ENCODE measurements around the gene ARHGAP32.
"Not testable (repeated sequence)": the region's sequence is repeated elsewhere in the genome, so short reads cannot be mapped to it uniquely, and the experiment has no call there.

ARHGAP32 gene

DNA sequence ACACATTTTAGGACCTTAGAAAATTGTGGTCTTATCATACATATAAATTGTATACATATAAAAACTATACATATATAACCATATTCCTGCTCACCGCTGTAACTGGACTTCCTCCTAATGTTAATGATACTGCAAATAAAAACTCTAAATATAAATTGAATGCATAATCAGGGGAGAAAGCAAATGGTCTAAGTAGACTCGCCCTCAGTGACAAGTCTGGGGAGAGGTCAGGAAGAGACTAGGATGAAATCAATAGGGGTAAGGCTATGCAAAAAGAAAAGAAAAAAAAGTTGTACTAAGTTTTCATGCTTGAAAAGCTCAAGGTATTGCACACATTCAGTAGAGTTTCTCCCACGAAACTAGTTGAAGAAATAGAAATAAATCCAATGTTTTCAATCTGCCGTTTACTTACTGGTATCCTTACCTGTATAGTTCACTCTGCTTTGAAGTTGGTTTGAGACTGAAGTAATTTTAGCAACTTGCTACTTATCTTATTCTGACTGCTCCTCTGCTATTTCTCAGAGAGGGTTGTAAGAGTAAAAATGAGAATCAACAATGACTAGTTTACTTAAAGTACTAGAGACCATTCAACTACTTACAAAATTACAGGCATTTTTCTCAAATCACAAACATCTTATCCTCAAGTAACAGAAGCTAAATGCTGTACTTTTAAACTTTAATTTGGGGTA is 12.2 kb upstream of the ARHGAP32 start:
- in situ Hi-C loops (cut with MboI; ENCODE audit: low sequenced_read_pairs): no loop called here

DNA sequence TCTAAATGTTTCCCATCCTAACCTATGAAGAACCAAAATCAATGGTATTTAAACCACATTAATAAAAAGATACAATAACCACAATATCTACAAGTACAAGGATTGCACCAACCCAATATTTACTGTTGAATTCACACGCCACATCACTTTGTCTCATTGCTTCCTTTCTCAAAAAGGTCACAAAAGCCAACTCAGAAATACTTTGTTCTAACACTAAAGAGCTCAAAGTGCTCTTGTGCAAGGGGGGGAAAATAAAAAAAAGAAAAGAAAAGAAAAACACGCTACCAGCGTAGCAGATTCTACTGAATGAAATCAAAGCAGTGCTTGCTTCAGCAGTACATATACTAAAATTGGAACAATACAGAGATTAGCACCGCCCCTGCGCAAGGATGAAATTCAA is 10.5 kb upstream of the ARHGAP32 start:
- in situ Hi-C loops (cut with MboI; ENCODE audit: low sequenced_read_pairs): no loop called here

DNA sequence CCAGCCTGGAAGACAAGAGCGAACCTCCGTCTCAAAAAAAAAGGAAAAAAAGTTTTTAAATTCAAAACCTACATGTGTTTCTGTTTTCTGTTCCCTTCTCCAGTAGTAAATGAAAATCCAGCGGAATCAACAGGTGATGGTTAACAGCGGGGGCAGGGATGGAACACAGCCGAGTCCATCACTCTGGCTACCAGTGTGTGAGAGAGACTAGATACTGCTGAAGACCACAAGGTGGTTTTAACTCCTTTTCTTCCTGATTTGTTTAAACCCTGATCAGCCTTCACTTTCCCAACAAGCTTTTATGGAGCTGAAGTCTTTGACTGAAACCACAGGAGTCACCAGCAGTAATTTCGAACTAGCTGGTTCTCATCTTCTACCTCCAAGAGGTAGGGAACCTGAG is 3.6 kb upstream of the ARHGAP32 start:
- in situ Hi-C loops (cut with MboI; ENCODE audit: low sequenced_read_pairs): no loop called here

DNA sequence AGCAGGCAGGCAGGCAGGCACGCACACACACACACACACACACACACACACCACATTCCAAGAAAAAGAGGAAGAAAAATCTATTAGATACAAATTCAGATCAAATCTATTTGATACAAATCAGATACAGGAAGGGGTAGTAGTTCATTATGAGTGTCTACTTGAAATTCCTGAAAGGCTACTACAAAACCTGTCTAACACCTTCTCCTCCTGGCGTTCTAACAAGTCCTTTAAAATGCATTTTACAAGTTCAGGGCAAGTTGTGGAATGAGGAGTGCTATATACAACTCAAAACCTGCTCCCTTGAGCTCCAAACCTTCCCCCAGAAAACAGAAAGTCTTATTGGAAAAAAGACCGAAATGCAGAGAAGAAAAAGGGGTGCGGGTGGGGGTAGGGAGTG is 476 bp downstream of the ARHGAP32 start:
- in situ Hi-C loops (cut with MboI; ENCODE audit: low sequenced_read_pairs): no loop called here

DNA sequence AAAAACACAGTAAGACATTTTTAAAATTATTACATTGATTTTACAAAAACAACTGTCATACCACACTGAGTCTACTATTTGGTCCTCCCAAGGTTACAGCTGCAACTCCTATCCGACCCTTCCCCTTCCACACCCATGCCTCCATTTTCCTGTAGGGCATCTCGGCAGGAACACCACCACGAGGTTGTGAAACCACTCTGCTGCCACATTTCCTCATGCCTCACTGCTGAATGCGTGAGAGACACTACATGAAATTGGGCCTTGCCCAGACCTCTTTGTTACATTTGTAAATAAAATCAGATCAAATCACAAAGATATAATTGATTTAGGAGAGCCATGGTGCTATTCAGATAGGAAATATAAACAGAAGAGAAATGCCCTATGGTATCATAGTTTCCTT is 2.0 kb downstream of the ARHGAP32 start:
- in situ Hi-C loops (cut with MboI; ENCODE audit: low sequenced_read_pairs): no loop called here

DNA sequence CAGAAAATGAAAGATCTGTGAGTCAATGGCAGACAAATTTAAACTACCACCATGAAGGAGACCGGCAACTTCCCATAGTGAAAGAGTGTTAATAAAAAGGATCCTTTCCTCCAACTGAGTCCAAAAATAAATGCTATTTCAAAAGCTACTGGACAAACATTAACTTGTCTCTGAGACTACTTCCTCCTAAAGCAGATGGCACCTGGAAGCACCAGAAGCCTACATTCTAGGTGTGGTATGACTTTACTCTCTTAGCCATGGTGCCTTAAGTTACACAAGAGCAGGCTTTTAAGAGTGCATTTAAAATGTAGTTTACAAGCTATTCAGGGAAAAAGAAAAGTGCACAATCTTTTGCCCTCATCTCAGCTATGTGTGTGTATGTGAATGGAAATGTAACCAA is 2.5 kb downstream of the ARHGAP32 start:
- in situ Hi-C loops (cut with MboI; ENCODE audit: low sequenced_read_pairs): no loop called here

DNA sequence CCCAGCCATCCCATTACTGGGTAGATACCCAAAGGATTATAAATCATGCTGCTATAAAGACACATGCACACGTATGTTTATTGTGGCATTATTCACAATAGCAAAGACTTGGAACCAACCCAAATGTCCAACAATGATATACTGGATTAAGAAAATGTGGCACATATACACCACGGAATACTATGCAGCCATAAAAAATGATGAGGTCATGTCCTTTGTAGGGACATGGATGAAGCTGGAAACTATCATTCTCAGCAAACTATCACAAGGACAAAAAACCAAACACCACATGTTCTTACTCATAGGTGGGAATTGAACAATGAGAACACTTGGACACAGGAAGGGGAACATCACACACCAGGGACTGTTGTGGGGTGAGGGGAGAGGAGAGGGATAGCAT is 7.0 kb downstream of the ARHGAP32 start:
- in situ Hi-C loops (cut with MboI; ENCODE audit: low sequenced_read_pairs): not testable (repeated sequence)

DNA sequence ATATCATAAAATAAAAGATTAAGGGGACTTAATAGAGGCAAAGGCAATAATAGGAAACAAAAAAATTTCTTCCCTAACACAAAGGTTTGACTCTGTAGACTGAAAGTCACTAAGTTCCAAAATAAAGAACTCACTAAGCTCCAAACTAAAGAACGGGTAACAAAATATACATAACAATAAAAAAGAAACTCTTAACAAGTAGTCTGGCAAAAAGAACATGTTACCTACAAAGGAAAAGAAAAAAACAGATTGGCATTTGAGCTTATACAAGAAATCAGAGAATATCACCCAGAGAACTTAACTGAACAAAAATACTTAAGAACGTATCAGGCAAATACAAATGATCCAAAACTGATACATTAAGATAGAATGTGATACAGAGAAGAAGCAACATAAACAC is 7.5 kb downstream of the ARHGAP32 start:
- in situ Hi-C loops (cut with MboI; ENCODE audit: low sequenced_read_pairs): no loop called here

DNA sequence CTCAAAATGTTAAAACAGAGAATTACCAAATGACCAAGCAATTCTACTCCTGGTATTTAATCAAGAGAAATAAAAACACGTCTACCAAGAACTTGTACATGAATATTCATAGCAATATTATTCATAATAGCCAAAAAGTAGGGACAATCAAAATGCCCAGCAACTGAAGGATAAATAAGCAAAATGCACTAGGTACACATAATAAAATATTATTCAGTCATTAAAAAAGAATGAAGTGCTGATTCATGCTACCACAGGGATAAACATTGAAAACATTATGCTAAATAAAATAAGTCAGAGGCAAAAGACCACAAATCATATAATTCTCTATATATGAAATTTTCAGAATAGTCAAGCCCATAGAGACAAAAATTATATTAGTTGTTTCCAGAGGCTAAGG is 24.8 kb downstream of the ARHGAP32 start:
- in situ Hi-C loops (cut with MboI; ENCODE audit: low sequenced_read_pairs): no loop called here

DNA sequence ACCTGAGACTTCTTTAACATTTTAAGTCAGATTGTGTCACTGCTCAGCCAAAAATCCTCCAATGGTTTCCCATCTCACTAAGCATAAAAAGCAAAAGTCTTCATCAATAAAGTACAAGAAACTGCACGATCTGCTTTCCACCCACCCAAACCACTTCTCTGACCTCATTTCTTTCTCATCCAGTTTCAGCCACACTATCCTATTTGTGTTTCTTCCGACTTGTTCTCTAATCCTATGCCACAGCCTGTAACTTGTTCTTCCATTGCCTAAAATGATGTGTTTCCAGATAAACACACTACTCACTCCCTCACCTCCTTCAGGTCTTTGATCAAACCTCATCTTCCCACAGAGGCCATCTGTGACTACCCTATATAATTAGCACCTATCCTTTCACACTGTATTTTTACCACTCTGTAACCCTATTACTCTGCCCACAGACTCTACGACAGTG is 28.4 kb downstream of the ARHGAP32 start:
- in situ Hi-C loops (cut with MboI; ENCODE audit: low sequenced_read_pairs): no loop called here

DNA sequence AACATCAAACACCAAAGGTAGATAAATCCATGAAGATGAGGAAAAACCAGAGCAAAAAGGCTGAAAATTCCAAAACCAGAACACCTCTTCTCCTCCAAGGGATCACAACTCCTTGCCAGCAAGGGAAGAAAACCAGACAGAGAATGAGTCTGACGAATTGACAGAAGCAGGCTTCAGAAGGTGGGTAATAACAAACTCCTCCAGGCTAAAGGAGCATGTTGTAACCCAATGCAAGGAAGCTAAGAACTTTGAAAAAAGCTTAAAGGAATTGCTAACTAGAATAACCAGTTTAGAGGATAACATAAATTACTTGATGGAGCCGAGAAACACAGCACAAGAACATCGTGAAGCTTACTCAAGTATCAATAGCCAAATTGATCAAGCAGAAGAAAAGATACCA is 35.0 kb downstream of the ARHGAP32 start:
- in situ Hi-C loops (cut with MboI; ENCODE audit: low sequenced_read_pairs): not testable (repeated sequence)

DNA sequence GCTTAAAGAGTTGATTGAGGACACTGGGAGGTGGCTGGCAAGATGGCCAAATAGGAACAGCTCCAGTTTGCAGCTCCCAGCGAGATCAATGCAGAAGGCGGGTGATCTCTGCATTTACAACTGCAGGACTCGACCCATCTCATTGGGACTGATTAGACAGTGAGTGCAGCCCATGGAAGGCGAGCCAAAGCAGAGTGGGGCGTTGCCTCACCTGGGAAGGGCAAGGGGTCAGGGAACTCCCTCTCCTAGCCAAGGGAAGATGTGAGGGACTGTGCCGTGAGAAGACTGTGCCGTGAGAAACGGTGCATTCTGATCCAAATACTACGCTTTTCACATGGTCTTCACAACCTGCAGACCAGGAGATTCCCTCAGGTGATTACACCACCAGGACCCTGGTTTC is 36.4 kb downstream of the ARHGAP32 start:
- in situ Hi-C loops (cut with MboI; ENCODE audit: low sequenced_read_pairs): no loop called here

DNA sequence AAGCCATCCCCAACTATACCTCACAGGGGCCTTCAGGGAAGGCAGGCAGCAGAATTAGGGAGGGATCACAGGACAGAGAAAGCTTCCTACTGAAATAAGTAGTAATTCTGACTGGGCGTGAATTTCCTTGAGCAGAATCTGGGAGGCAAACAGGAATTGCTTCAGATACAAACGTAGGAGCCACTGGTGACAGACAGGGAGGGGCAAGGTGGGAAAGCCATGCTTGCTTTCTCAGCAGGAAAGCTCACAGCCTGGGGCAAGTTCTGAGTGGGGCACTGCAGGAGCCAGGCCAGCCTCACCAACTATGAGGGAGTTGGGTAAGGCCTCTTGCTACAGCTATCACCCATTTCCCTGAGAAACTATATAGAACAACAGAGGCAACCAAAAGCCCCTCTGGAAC is 43.6 kb downstream of the ARHGAP32 start:
- in situ Hi-C loops (cut with MboI; ENCODE audit: low sequenced_read_pairs): no loop called here

DNA sequence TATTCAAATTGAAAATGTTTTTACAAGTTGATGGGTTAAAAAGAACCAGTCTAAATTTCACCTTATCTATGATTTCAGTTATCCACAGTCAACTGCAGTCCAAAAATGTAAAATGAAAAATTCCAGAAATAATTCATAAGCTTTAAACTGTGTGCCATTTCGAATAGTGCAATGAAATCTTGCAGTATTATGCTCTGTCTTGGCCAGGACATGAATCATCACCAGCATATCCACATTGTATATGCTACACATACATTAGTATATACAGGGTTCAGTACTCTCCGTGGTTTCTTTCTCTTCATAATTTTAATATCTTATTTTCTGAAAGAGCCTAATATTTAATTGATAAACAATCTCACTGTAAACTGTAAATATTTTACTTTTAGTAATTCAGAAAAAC is 45.9 kb downstream of the ARHGAP32 start:
- in situ Hi-C loops (cut with MboI; ENCODE audit: low sequenced_read_pairs): no loop called here

DNA sequence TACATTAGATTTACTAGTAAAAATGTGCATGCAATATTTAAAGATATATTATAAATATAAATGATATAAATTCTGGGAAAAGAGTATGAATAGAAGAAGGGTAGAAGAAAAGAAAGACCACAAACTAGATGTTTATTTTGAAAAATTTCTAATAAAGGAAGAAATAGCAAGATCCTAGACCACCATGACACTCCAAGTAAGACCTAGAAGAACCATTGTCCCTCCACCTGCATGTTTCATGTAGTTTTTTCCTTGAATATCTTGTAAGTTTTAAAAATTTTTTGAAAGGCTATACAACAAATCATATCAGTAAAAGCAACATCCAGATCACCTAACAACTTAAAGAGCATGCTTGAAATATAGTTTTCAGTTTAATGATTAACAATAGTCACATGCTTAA is 46.8 kb downstream of the ARHGAP32 start:
- in situ Hi-C loops (cut with MboI; ENCODE audit: low sequenced_read_pairs): no loop called here

DNA sequence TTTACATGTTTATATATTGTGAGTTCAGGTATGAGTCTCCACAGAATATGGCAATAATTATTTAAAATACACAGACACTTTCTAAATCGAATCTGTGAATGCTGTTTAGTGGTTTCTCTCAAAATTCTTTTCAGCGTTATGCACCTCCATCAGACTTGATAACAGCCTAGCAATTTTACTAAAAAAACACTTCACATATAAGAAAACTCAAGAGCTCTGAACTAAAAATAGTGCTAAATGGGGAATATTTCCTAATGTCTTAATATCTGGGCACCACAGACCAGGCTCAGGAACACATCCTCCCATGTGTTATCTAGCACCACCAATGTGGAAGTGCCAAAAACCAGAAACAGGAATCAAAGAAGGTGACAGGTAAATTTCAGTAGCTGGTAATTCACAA is 47.9 kb downstream of the ARHGAP32 start:
- in situ Hi-C loops (cut with MboI; ENCODE audit: low sequenced_read_pairs): no loop called here

DNA sequence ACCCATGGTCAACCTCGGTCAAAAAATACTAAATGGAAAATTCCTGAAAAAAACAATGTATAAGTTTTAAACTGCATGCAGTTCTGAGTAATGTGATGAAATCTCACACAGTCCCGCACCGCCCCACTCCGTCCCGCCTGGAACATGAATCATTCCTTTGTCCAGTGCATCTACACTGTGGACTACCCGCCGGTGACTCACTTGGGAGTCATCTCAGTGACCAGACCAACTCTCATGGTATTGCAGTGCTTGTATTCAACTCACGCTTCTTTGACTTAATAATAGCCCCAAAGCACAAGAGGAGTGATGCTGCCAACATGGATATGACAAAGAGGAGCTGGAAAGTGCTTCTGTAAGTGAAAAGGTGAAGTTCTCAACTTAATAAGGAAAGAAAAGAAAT is 48.8 kb downstream of the ARHGAP32 start:
- in situ Hi-C loops (cut with MboI; ENCODE audit: low sequenced_read_pairs): no loop called here

DNA sequence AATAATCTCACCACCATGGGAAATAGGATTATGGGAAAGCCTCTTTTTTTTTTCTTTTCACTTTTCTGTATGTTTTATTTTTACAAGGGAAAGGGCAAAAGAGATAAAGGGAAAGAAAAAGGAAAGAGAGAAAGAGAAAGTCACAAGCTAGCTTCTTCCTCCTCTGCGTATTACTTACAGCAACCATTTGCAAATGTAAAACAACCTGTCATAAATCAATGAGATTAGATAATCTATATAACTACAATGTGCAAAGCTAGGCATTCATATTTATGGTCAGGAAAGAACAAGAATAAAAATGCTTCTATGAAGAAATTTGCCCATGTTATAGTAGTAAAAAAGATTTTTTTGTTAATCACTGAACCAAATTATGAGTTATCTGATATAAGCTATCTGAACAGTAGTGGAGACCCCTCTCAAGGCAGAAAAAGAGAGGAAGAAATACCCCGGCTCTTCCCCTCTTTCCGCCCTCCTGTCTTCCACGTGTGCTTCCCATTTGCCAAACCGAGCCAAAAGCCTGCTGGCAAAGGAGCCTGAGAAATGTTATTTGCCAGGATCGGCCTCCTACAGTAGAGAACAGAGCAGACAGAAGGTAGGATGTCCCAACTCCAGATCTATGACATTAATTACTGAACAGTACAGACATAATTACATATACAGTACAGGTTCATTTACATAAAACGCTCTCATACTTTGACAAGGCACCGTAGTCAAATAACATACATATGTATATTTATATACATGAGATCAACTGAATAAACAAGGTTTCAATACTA is 50.2 kb downstream of the ARHGAP32 start:
- in situ Hi-C loops (cut with MboI; ENCODE audit: low sequenced_read_pairs): no loop called here

DNA sequence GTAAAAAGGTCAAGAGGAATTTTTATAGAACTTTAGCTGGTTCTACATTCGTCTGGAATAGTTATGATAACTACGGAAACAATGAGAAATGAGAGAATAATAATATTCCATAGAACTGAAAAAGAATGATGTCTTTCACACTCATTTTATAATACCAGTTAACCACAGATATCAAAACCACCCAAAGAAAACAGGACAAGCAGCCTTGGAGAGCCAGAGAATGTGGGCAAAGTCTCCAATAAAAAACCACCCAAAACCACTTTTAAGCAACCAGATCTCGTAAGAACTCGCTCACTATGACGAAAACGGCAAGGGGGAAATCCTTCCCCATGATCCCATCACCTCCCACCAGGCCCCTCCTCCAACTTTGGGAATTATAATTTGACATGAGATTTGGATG is 60.8 kb downstream of the ARHGAP32 start:
- in situ Hi-C loops (cut with MboI; ENCODE audit: low sequenced_read_pairs): no loop called here

DNA sequence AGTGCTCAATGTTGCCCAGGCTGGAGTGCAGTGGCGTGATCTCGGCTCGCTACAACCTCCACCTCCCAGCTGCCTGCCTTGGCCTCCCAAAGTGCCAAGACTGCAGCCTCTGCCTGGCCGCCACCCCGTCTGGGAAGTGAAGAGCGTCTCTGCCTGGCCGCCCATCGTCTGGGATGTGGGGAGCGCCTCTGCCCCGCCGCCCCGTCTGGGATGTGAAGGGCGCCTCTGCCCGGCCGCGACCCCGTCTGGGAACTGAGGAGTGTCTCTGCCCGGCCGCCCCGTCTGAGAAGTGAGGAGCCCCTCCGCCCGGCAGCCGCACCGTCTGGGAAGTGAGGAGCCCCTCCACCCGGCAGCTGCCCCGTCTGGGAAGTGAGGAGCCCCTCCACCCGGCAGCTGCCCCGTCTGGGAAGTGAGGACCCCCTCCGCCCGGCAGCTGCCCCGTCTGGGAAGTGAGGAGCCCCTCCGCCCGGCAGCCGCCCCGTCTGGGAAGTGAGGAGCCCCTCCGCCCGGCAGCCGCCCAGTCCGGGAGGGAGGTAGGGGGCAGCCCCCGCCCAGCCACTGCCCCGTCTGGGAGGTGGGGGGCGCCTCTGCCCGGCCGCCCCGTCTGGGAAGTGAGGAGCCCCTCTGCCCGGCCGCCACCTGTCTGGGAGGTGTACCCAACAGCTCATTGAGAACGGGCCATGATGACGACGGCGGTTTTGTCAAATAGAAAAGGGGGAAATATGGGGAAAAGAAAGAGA is 63.1 kb downstream of the ARHGAP32 start:
- in situ Hi-C loops (cut with MboI; ENCODE audit: low sequenced_read_pairs): not testable (repeated sequence)

DNA sequence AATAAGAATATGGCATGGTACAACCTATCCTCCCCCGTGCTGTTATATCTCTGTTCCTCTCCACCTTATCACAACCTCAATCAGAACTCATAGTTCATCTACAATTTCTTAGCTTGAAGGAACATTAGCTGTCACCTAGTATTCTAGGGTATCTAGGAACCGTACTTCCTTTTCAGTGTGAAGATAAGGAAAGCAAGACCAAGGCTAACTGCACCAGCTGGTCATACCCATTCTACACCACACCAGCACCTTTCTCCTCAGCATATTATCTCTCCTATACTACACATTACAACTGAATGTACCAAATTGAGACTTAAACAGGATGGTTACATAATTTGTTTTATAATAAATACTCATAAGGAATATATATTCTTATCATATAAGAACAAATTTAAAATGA is 73.1 kb downstream of the ARHGAP32 start:
- in situ Hi-C loops (cut with MboI; ENCODE audit: low sequenced_read_pairs): loop anchor here (25.0 kb wide), 2 partner anchors 218 to 618 kb away; no protein-coding TSS in a partner anchor

Measured in HL-60/S4 (cell line).